ENCODE results near the gene TMEM170A.

Gene TMEM170A

GRCh38 chr16:75398333-75398732 lies 66.2 kb downstream of the TMEM170A start:
- DNase-seq, result no peak

GRCh38 chr16:75394941-75395340 lies 69.5 kb downstream of the TMEM170A start:
- no peak for DNase-seq
